GM19240 (cell line): ENCODE measurements around the gene ELAVL3.
"Not testable (repeated sequence)": the region's sequence is repeated elsewhere in the genome, so short reads cannot be mapped to it uniquely, and the experiment has no call there.

Experiments
- DNase-seq: peaks from one replicate; pipeline ENCODE4 v3.0.0; 2011; ENCODE audit warnings: low spot score; ENCODE audit not compliant: insufficient read length

The ELAVL3 gene

DNA sequence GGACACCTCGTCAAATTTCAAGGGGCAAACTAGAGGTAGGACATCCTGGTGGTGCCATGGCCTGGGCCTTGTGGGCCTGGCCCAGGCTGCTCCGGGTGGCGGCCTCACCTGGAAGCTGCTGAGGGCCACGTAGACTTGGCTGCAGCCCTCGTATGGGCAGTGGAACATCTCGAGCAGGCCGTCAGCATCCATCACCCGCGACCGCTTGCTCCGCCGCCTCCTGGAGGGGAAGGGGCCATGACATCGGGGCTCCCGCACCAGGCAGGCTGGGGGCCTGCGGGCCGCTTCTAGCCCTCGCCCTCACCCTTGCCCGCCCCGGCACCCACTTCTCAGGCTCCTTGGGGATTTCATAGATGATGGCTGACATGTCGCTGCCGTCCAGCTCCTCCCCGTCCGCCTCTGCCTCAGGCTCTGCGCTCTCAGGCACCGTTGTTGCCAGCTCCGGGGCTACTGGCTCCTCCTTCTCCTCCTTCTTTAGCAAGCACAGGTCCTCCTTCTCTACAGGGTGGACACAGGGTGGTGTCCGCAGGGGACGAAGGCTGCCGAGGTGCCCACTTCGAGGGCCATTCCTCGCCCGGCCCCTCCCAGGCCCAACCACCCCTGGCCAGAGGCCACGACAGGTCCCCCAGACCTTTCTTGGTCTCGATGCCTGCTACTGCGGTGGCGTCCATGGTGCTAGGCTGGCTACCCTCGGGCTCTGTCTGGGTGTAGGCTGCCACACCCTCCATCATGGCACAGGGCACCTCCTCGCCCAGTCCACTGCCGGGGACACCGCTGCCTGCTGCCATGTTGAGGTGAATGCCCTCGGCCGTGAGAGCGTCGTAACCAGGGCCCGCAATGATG is 6.0 kb upstream of the ELAVL3 start:
- DNase-seq: no peak

- DNase-seq: no peak
Measured at GRCh38 chr19:11485245-11485837, 4.5 kb upstream of the ELAVL3 start.

- no peak for DNase-seq
Measured at GRCh38 chr19:11483366-11484111, 2.7 kb upstream of the ELAVL3 start.

DNA sequence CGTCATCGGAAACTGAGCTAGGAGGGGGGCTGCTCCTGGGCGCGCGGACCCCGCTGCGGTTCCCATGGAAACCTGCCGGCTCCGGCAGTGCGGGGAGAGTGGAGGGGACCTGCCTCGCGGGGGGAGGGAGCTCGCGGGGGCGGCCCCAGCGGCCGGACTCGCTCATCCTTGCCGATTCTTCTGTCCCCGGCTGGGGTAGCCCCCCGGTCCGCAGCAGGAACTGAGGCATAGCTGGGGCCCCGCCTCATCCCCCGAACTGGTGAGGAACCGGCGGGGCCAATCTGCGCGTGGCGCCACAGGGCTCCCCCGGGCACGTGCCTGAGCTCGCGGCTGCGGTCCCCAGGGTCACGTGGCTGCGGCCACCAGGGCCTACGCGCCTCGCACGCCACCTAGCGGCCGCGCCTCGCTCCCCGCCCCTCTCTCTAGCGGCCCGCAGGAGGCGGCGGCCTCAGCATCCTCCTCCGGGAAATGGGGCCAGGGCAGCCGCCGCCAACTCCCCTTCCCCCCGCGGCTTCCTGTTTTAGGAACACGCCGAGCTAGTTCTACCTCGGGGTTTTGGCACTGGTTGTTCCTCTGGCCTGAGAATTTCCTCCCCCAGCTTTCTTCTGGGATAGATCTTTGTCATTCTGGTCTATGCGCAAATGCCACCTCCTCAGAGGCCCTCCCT is 1.7 kb upstream of the ELAVL3 start:
- DNase-seq: peak; percentile 97

- peak; percentile 82 for DNase-seq
Measured at GRCh38 chr19:11481534-11482383, 913 bp upstream of the ELAVL3 start.

GRCh38 chr19:11479898-11480714 is 740 bp downstream of the ELAVL3 start:
- DNase-seq: no peak

DNA sequence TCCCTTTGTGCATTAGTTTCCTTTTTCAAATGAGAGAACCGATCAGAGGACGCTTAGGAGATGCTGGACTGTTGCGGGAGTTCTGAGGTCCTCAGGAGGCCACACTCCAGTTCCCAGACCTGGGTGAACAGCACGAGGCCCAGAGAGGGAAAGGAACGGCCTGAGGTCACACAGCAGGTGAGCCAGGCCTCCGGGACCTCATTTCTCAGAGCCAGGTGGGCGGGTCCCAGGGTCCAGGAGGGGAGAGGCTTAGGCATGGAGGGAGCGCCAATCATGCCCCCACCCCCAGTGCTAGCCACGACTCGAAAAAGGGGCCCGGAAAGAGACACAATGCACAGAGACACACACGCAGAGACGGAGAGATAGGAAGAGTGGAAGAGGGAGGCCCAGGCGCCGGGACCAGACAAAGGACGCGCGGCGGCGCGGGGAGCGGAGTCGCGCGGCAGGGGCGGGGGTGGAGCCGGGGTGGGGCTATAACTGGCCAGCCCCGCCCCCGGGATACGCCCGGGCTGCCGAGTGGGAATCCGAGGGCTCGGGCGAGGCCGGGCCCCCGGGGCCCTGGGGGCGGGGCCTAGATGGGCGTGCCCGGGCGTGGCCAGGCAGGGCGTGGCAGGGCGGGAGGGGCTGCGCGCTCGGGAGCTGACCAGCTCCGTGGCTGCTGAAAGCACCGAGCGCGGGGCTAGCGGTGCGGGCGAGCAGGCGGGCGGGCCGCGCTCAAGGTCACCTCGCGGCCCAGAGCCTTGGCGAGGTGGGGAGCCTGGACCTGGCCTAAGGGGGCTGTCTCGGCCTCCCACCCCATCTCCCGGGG is 1.6 kb downstream of the ELAVL3 start:
- no peak for DNase-seq

- DNase-seq: no peak
Measured at GRCh38 chr19:11478167-11479089, 2.4 kb downstream of the ELAVL3 start.

DNA sequence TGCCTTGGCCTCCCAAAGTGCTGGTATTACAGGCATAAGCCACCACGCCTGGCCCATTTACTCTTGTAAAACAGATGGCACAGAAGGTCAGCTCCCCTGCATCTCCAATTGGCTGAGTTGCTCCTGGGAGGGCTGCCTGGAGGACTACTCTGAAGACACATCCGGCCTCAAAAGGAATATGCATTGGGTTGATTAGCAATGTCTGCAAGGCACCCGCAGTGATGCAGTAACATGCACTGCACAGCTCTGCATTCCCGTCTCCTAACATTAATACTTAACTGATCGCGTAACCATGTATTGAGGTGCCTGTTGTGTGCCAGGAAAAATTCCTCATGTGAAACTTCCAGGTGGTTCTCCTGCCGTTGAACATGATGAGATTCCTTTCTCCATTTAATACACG is 5.0 kb downstream of the ELAVL3 start:
- DNase-seq: no peak

- not testable (repeated sequence) for DNase-seq
Measured at GRCh38 chr19:11475343-11475742, 5.5 kb downstream of the ELAVL3 start.

- no peak for DNase-seq
Measured at GRCh38 chr19:11473725-11474124, 7.1 kb downstream of the ELAVL3 start.

GRCh38 chr19:11468266-11468845 is 12.5 kb downstream of the ELAVL3 start:
- not testable (repeated sequence) for DNase-seq

DNA sequence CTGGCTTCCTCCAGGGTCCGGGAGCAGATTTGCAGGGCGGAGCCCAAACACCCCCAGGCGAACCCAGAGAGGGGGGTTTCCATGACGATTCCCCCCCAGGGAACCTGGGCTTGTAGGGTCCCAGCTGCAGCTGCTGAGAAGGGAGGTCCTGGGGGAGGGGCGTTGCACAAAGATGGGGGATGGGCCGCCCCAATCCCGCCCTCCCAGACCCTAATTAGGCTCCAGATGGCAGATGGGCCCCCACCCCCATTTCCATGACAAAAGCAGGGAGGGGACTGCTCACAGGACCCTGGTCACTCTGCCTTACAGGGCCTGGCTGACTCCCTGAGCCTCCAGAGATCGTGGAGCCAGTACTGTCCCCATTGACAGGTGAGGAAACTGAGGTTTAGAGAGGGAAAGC is 15.2 kb downstream of the ELAVL3 start:
- no peak for DNase-seq

GRCh38 chr19:11464333-11465265 is 16.2 kb downstream of the ELAVL3 start:
- DNase-seq: no peak

- no peak for DNase-seq
Measured at GRCh38 chr19:11463391-11463790, 17.5 kb downstream of the ELAVL3 start.

DNA sequence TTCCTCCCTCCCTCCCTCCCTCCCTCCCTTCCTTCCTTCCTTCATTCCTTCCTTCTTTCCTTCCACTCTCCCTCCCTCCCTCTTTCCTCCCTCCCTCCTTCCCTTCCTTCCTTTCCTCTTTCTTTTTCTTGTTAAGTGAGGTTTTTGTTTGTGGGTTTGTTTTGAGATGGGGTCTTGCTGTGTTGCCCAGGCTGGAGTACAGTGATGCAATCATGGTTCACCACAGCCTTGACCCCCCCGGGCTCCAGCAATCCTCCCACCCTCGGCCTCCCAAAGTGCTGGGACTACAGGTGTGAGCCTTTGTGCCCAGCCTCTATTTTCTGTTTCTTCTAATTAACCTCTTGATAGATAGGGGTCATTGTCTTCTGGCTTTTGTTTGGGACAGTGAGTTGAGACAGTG is 19.4 kb downstream of the ELAVL3 start:
- no peak for DNase-seq

GRCh38 chr19:11460207-11460606 is 20.6 kb downstream of the ELAVL3 start:
- no peak for DNase-seq
